ENCODE data around the gene IGFALS.

The IGFALS gene

DNA sequence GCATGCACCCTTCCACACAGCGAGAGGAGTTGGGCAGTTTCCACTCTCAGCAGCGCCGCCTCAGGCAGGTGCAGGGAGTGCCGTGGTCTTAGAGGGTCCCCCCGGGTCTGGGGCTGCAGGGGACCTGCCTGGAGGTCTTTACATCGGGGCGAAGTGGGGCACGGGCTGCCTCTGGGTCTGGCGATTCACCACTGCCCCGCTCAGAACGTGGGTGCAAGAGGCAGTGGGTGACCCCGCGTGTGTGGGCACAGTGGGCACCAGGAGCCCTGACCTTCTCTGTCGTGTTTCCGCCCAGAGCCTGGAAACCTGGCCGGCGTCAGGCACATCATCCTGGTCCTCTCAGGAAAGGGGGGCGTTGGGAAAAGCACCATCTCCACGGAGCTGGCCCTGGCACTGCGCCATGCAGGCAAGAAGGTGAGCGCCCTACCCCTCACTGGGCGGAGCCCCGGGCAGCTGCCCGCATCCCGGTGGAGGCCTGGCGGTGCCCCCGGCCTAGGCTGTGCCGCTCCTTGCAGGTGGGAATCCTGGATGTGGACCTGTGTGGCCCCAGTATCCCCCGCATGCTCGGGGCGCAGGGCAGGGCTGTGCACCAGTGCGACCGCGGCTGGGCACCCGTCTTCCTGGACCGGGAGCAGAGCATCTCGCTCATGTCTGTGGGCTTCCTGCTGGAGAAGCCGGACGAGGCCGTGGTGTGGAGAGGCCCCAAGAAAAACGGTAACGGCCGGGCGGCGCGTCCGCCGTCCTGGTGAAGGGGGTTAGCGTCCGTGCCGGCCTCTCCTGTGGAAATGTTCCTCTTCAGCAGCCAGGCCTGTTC, 7.1 kb downstream of the IGFALS start:
- Mint-ChIP-seq H3K27ac (no peak overlapping the region), H3K4me3 (no peak overlapping the region), H3K9me3 (no peaks in the 10 kb centered on the region), H3K36me3 (ENCODE audit: low read depth) (peaks cover 4% of the 10 kb centered on the region), H3K27me3 (ENCODE audit: low read depth, poor library complexity) (no peaks in the 10 kb centered on the region), H3K4me1 (peaks cover 22% of the 10 kb centered on the region)
- TF ChIP-seq CTCF (IDR thresholded peaks at IDR 0.05) = no peak
- peak; percentile 3 for DNase-seq

DNA sequence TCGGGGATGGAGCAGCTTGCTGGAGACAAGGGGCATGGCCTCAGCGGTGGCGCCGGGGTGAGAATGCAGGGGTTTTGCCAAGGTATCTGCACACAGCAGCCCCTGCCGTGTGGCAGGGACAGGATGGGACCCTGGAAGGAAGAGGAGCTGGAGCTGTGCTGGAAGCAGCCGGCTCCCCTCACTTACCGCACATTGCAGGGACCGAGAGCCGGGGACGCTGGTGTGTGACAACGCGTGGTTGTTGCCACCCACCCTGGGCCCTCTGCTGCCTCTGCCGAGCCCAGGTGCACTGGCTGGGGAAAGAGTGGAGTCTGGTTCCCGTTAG, 7.7 kb downstream of the IGFALS start:
- no peak for DNase-seq
- Mint-ChIP-seq H3K9me3 (no peaks in the 10 kb centered on the region), H3K4me3 (no peak overlapping the region), H3K27me3 (ENCODE audit: low read depth, poor library complexity) (no peaks in the 10 kb centered on the region), H3K4me1 (peaks cover 27% of the 10 kb centered on the region), H3K36me3 (ENCODE audit: low read depth) (peaks cover 4% of the 10 kb centered on the region), H3K27ac (no peak overlapping the region)
- TF ChIP-seq CTCF (IDR thresholded peaks at IDR 0.05) = no peak

DNA sequence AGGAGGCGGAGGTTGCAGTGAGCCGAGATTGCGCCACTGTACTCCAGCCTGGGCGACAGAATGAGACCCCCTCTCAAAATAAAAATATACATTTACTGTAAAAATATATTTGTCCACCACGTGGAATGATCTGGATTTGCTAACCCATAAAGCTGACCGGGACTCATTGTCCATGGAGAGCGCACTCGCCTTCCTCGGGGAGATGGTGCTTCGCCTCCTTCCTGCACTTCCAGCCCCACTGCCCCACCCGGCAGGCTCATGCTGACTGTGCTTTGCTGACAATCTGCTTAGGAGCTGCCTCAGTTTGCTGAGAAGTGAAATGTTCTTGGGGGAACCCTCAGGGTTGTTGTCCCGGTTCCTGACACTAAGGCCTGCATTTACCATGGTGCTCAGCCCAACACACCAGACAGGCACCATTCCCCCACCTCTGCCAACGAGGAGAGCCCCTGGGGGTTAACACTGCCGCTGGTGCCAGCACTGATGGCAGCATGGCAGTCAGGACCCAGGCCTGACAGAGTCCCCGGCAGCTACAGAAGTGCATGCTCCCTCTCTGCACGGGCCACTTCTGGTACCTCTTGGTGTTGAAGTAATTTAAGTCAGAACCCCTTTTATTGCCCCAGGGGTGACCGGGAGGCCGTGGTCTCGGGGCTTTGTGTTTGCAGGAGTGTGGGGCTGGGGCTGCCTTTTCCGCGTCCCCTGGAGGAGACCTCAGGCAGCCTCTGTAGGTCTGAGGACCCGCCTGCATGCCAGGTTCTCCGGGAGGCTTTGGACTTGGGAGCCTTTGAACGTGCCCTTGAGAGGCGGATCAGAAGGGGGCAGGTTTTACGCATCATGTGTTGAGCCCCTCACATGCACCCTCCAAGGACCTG, 8.3 kb downstream of the IGFALS start:
- TF ChIP-seq CTCF (IDR thresholded peaks at IDR 0.05) = no peak
- no peak overlapping the region for H3K27ac Mint-ChIP-seq
- peak overlapping the region; percentile 68 for H3K4me3 Mint-ChIP-seq
- no peaks in the 10 kb centered on the region for H3K27me3 Mint-ChIP-seq (ENCODE audit: low read depth, poor library complexity)
- peak; percentile 3 for DNase-seq
- H3K9me3 Mint-ChIP-seq = no peaks in the 10 kb centered on the region
- H3K36me3 Mint-ChIP-seq (ENCODE audit: low read depth) = peaks cover 4% of the 10 kb centered on the region
- H3K4me1 Mint-ChIP-seq = peaks cover 27% of the 10 kb centered on the region

DNA sequence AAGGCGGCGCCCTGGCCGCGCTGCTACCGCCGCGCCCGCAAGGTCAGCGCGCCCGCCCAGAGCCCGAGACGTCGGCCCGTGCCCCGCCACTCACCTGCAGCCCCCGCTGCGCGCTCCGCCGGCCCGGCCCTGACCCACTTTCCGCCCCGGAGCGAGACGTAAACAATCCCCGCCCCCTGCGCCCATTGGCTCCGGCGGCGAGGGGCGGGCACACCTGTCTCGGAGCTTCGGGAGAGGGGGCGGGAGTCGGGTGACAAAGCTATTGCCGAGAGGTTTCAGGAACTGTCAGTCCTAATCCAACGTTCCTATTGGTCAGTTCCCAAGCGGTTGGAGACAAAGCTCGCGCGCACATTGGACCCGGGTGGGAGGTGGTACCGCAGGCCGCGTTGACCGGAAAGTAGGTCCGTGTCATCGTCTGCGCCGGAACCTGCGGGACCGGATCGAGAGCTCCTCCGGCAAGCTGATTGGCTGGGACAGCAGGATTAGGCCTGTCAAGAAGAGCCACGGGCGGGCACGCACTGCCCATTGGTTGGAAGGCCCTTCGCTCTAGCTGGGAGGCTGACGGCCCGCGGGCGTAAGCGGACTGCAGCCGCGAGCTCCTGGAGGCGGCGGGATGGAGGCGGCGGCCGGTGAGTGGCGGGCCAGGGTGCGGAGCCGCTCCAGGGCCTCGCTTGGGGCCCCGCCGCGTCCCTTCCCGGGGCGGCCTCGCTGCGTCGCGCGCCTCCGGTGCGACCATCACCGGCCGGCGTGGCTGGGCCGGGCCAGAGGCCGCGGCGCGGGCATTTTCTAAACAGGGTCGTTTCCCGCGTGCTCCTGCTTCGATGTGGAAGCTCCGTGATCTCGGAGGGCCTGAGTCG, 10.9 kb downstream of the IGFALS start, which contains the start of the genes NUBP2 and SPSB3:
Gene NUBP2, plus strand, starts transcription at position 553 of the 857 bp plus-strand sequence. Its CDS starts 61 bp downstream, at position 614.
Gene SPSB3, minus strand, starts transcription at position 164 of the 857 bp plus-strand sequence. CDS start 1,088 bp downstream, outside the sequence.
- peaks cover 27% of the 10 kb centered on the region for H3K4me1 Mint-ChIP-seq
- peak within 1 kb of the TSS; percentile 96 for H3K4me3 Mint-ChIP-seq
- H3K27me3 Mint-ChIP-seq (ENCODE audit: low read depth, poor library complexity) = no peaks in the 10 kb centered on the region
- peaks cover 4% of the 10 kb centered on the region for H3K36me3 Mint-ChIP-seq (ENCODE audit: low read depth)
- H3K27ac Mint-ChIP-seq = peak within 1 kb of the TSS; percentile 95
- peak; percentile 97 for DNase-seq
- no peaks in the 10 kb centered on the region for H3K9me3 Mint-ChIP-seq
- TF ChIP-seq CTCF (IDR thresholded peaks at IDR 0.05) = no peak

DNA sequence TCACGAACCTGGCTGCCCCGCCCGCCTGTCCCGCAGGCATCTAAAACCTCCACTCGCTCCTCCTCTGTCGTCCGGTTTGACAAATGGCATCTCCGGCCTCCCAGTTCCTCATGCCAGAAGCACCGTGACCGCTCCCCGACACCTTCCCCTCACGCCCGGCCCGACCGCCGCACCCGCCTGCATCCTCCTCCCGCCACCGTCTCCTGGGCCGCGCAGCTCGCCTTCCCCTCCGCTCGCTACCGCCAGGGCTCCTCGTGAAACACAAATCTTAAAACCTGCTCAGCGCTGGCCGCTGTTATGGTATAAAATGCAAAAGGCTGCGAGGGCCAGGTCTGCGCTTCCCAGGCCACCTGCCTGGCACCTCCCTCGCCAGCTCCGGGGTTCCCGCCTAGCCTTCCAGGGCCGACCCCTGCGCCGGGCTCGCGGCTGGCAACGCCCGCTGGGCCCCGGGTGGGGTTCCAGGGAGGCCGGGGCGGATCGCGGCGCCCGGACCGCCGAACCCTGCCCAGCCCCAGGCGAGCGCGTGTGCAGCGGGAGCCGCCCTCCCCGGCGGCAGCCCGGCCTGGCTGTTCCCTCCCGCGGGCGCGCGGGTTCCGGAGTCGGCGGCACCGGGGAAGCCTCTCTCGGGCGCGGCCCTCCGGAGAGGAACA, 11.6 kb downstream of the IGFALS start:
- Mint-ChIP-seq H3K27ac (peak overlapping the region; percentile 64), H3K27me3 (ENCODE audit: low read depth, poor library complexity) (no peaks in the 10 kb centered on the region), H3K36me3 (ENCODE audit: low read depth) (peaks cover 4% of the 10 kb centered on the region), H3K4me3 (peak overlapping the region; percentile 96), H3K9me3 (no peaks in the 10 kb centered on the region), H3K4me1 (peaks cover 27% of the 10 kb centered on the region)
- peak; percentile 61 for DNase-seq
- TF ChIP-seq CTCF (IDR thresholded peaks at IDR 0.05) = no peak
